ENCODE measurements around the gene TTC39C. TPM values are rescaled to one million over a fixed set of nuclear protein-coding genes. Genes with fewer than 3 reads are reported as not detected.

Gene TTC39C
- total RNA-seq, 1 donor from 2014 or later: 26.6 TPM

- Mint-ChIP-seq H3K4me3 (no peak overlapping the region), H3K27ac (no peak overlapping the region)
- DNase-seq (ENCODE audit: low spot score in 2 of 2, unreplicated experiment in 2 of 2): no peak
Measured at GRCh38 chr18:24104486-24104885, 89.9 kb downstream of the TTC39C start.

GRCh38 chr18:24108641-24109040 lies 94.1 kb downstream of the TTC39C start:
- Mint-ChIP-seq H3K4me1 (peaks cover 7% of the 10 kb centered on the region), H3K4me3 (no peak overlapping the region), H3K27me3 (ENCODE audit: low read depth) (no peaks in the 10 kb centered on the region), H3K9me3 (no peaks in the 10 kb centered on the region), H3K27ac (no peak overlapping the region), H3K36me3 (peaks cover 9% of the 10 kb centered on the region)
- no peak for TF ChIP-seq CTCF (IDR thresholded peaks at IDR 0.05; ENCODE audit: unreplicated experiment)
- no peak for DNase-seq (ENCODE audit: low spot score in 2 of 2, unreplicated experiment in 2 of 2)

More at GRCh38 chr18:24104486-24104885, 89.9 kb downstream of the TTC39C start:
- Mint-ChIP-seq H3K27me3 (ENCODE audit: low read depth) (no peaks in the 10 kb centered on the region), H3K9me3 (no peaks in the 10 kb centered on the region), H3K4me1 (peaks cover 17% of the 10 kb centered on the region), H3K36me3 (peaks cover 17% of the 10 kb centered on the region)
- TF ChIP-seq CTCF (IDR thresholded peaks at IDR 0.05; ENCODE audit: unreplicated experiment): no peak

- DNase-seq (ENCODE audit: low spot score in 2 of 2, unreplicated experiment in 2 of 2): no peak
- no peaks in the 10 kb centered on the region for H3K9me3 Mint-ChIP-seq
- TF ChIP-seq CTCF (IDR thresholded peaks at IDR 0.05; ENCODE audit: unreplicated experiment): no peak
- peaks cover 18% of the 10 kb centered on the region for H3K36me3 Mint-ChIP-seq
- H3K27me3 Mint-ChIP-seq (ENCODE audit: low read depth): no peaks in the 10 kb centered on the region
- no peaks in the 10 kb centered on the region for H3K4me1 Mint-ChIP-seq
- H3K27ac Mint-ChIP-seq: no peak overlapping the region
- H3K4me3 Mint-ChIP-seq: no peak overlapping the region
Measured at GRCh38 chr18:24111936-24112335, 97.4 kb downstream of the TTC39C start.

GRCh38 chr18:24112464-24112863 lies 97.9 kb downstream of the TTC39C start:
- no peak for TF ChIP-seq CTCF (IDR thresholded peaks at IDR 0.05; ENCODE audit: unreplicated experiment)
- H3K4me3 Mint-ChIP-seq: no peak overlapping the region
- no peak overlapping the region for H3K27ac Mint-ChIP-seq
- no peaks in the 10 kb centered on the region for H3K9me3 Mint-ChIP-seq
- DNase-seq (ENCODE audit: low spot score in 2 of 2, unreplicated experiment in 2 of 2): no peak
- H3K27me3 Mint-ChIP-seq (ENCODE audit: low read depth): no peaks in the 10 kb centered on the region
- no peaks in the 10 kb centered on the region for H3K4me1 Mint-ChIP-seq
- H3K36me3 Mint-ChIP-seq: peaks cover 15% of the 10 kb centered on the region

- Mint-ChIP-seq H3K4me3 (no peak overlapping the region), H3K4me1 (no peaks in the 10 kb centered on the region), H3K36me3 (peaks cover 15% of the 10 kb centered on the region), H3K27ac (no peak overlapping the region), H3K9me3 (no peaks in the 10 kb centered on the region), H3K27me3 (ENCODE audit: low read depth) (no peaks in the 10 kb centered on the region)
- no peak for TF ChIP-seq CTCF (IDR thresholded peaks at IDR 0.05; ENCODE audit: unreplicated experiment)
- no peak for DNase-seq (ENCODE audit: low spot score in 2 of 2, unreplicated experiment in 2 of 2)
Measured at GRCh38 chr18:24112874-24113615, 98.5 kb downstream of the TTC39C start.
